ENCODE measurements around the gene MVB12A. TPM values are rescaled to one million over a fixed set of nuclear protein-coding genes. Genes with fewer than 3 reads are reported as not detected.

MVB12A gene
- total RNA-seq = 32.3 and 41.0 TPM in 2 replicates

DNA sequence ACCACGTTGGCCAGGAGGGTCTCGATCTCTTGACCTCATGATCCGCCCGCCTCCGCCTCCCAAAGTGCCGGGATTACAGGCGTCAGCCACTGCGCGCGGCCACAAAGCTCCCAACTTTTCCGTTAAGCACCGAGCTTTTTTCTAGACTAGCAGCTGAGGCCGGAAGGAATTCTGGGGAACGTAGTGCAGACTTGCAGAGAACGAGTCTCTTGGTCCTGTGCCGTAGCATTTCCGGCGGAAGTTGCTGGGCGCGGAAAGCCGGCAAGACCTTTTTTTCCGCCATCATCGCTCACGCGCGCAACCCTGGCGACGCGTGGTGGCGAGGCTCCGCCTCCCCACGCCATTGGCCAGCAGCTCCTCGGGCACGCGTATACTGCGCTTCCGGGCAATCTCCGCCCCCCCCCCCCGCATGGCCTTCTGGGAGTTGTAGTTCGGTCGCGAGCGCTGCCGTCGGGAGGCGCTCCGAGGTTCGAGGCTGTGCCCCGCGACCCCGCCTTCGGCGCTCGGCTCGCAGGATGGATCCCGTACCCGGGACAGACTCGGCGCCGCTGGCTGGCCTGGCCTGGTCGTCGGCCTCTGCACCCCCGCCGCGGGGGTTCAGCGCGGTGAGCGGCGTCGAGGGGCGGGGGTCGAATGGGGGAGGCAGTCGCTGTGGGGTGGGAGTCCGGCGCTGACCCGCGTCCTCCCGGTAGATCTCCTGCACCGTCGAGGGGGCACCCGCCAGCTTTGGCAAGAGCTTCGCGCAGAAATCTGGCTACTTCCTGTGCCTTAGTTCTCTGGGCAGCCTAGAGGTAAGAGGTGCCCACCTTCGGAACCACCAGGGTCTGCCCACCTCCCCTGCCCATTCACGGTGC is at the start of gene MVB12A:
MVB12A (plus strand) TSS at position 427 of the 854 bp plus-strand sequence; CDS start at position 516, 89 bp downstream.

DNA sequence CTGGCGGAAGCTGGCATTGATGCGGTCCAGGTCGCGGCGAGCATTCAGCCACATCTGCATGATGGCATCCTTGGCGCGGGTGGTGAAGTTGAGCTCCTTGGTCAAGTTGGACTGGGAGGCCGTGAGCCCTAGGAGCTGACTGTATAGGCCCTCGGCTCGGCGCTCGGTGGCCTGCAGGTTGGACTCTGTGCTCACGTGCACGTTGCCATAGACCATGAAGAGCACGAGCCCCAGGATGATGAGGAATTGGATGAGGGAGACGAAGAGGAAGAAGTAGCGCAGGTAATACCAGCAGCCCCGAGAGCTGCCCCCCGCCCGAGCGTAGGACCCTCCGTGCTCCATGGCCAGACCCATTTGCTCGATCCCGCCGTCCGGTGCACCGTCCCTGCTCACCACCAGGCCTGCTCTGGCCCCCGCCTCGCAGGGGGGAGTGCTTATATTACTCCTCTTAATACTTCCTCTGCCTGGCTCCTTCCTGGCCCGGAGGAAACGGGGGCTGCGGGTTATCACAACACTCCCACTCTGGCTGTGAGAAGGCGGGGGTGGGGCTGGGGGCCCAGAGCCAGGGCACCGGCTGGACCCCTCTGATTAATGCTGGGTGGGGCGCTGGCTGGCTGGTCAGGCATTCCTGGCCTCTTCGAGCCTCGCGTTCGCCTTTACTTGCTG is 42.8 kb upstream of the MVB12A start, which contains the start of gene PLVAP:
PLVAP (minus strand) TSS at position 408 of the 666 bp plus-strand sequence; CDS start at position 354, 54 bp downstream.

DNA sequence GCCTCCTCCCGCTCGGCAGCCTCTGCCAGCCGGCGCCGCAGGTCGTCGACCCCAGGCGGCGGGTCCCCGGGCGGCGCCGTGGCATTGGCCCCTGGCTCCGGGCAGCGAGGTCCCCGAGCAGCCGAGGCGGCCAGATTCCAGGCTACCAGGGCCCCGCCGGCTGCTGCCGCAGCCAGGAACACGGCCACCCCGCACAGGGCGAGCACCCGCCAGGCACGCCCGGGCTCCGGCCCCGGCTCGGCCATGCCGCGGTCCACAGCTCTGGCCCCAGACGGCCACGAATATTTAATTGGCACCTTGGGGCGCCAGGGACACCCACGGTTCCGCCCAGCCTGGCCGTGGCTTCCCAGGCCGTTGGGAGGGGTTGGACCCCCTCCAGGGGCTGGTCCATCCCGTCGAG is 25.9 kb upstream of the MVB12A start, which contains the start of gene CCDC194:
CCDC194 (minus strand) TSS at position 283 of the 400 bp plus-strand sequence; CDS start at position 245, 38 bp downstream.

DNA sequence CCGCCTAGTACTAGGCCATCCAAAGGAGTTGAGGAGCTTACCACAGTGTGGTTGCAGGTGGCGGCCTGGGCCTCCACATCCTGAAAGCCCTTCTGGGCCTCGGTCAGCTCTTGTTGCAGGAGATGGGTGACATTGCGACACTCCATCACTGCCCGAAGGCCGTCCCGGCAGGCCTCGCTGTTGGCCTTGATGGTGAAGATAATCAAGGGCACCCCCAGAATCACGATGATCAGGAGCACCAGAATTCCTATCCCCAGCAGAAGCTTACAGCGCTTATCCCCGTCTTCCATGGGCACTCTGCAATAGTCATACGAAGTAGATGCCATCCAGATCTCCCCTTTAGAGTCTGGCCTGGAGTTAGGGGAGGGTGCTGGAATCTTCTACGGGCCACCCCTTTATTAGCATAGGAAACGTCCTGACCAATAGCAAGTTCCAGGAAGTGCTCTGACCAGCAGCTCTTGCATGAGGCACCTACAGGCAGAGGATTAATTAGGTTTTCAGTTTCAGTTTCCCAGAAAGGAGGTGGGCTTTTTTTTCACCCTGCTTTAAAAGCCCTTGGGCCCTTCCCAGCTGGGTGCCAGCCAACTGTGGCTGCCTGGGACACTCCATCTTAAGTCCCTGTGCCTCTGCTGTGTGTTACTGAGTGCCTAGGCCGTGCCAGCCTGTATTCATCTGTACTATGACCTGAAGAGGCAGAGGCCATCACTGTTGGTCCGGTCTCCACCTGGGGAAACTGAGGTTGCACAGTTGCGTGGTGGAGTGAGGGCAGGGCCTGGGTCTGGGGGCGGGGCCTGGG is 14.4 kb upstream of the MVB12A start, which contains the start of gene BST2:
BST2 (minus strand) TSS at position 381 of the 796 bp plus-strand sequence; CDS start at position 326, 55 bp downstream.

DNA sequence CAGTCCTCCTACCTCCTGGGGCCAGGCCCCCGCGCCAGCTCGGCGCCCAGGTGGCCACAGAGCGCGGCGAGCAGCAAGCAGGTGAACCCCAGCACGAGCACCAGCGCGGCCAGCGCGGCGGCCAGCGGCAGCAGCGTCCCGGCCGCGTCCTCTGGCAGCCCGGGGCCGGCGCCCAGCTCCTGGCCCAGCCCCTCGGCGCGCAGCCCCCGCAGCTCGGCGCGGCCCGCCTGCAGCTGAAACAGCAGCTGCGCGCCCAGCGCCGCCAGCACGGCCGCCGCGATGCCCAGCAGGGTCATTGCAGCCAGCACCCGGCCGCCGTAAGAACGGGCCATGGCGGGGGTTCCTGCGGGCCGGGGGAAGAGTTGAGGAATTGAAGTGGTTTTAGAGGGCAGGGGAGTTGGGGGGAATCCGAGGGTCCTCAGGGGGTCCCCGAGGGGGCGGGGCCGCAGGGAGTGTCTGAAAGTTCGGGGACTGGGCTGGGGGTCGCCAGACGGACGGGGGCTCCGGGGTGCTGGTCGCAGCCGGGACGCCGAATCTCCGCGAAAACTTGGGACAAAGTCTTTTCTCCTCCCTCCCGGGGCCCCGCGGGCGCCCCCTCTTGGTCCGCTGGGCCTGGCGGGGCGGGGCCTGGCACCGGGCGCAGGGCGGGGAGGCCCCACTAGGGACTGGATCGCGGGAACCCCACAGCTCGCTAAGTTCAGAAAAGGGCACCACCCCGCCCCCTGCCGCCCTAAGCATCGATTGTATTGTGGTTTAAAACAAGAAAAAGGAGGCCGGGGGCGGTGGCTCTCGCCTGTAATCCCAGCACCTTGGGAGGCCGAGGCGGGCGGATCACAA is 28.5 kb downstream of the MVB12A start, which contains the start of gene TMEM221:
TMEM221 (minus strand) TSS at position 538 of the 837 bp plus-strand sequence; CDS start at position 332, 206 bp downstream.

DNA sequence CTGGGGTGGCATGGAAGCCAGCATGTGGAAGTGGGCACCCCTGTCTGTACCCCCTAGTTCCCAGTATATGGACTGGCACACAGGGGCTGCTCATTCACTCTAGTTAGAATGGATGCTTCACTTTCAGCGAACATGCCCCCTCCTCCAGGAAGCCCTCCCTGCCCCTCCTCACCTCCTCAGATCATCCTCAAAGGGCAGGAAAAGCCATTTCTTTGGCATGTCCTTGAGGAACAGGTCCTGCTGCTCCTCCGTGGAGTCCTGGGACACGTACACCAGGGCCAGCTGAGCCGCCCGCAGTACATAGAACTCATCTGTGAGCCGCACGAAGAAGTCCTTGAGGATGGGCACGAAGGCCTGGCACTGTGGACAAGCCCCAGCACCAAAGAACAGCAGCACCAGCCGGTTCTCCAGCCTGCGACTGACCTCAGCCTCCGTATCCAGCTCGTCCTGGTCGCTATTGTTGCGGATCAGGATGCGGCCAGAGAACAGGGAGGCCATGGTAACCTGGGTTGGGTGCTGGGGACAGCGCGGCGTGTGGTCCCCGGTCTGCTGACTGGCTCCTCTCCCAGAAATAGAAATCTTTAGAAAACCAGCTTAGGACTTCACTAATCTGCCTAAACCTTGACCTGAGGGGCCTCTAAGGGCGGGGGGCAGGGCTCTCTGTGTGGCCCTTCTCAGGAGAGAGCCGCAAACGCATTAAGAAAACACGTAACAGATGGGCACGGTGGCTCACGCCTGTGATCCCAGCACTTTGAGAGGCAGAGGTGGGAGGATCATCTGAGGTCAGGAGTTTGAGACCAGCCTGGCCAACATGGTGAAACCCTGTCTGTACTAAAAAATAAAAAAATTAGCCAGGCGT is 40.8 kb downstream of the MVB12A start, which contains the start of gene NXNL1:
NXNL1 (minus strand) TSS at position 555 of the 859 bp plus-strand sequence; CDS start at position 498, 57 bp downstream.

DNA sequence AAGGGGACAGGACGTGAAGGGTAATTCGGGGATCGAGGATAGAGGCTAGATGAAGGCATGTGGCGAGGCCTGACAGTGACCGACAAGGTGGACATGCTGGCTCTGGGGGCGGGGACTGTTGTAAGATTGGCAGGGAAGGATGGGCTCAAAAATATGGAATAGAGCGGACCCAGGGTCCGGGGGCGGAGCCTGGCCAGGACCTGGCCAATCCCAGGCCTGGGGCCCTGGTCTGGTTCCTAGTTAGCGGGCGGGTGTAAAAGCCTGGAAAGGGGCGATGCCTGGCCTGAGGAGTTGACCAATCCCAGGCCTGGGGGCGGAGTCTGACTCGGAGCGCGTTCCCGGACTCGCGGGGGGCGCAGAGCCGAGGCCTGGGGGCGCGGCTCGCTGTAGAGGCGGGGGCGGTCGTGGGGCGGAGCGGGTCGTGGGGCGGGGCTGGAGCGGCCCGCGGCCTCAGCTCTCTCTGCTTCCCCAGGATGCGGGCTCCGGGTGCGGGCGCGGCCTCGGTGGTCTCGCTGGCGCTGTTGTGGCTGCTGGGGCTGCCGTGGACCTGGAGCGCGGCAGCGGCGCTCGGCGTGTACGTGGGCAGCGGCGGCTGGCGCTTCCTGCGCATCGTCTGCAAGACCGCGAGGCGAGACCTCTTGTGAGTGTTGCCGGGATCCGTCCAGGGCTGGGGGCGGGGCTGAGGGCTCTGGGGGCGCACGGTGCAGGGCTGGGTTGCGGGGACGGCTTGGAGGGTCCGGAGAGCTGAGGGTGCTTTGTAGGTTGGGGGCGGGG is 50.4 kb downstream of the MVB12A start, which contains the start of gene SLC27A1:
SLC27A1 (plus strand) TSS at position 457 of the 774 bp plus-strand sequence; CDS start at position 474, 17 bp downstream.

Other genes with a start within 250 kb of the MVB12A start
- gene USE1, start 204.7 kb upstream of the MVB12A start, total RNA-seq = 16.6 and 19.0 TPM in 2 replicates
- gene OCEL1, start 193.8 kb upstream of the MVB12A start, total RNA-seq = 4.3 and 5.3 TPM in 2 replicates
- 44.4 and 54.9 TPM in 2 replicates for gene NR2F6, start 174.1 kb upstream of the MVB12A start, total RNA-seq
- gene USHBP1, start 155.3 kb upstream of the MVB12A start, total RNA-seq = 0.05 TPM in 1 of 2 replicates, not detected in the other
- gene BABAM1, start 152.6 kb upstream of the MVB12A start, total RNA-seq = 75.2 and 78.1 TPM in 2 replicates
- 0.51 and 0.59 TPM in 2 replicates for gene ANKLE1, start 138.1 kb upstream of the MVB12A start, total RNA-seq
- gene ABHD8, start 116.6 kb upstream of the MVB12A start, total RNA-seq = 11.6 and 14.0 TPM in 2 replicates
- 21.4 and 23.2 TPM in 2 replicates for gene MRPL34, start 114.2 kb upstream of the MVB12A start, total RNA-seq
- gene DDA1, start 110.5 kb upstream of the MVB12A start, total RNA-seq = 27.3 and 37.1 TPM in 2 replicates
- 4.5 and 7.6 TPM in 2 replicates for gene ANO8, start 85.2 kb upstream of the MVB12A start, total RNA-seq
- 17.2 and 17.4 TPM in 2 replicates for gene GTPBP3, start 82.5 kb upstream of the MVB12A start, total RNA-seq
- gene PLVAP, start 42.7 kb upstream of the MVB12A start, total RNA-seq = not detected in 2 replicates
- not detected in 2 replicates for gene CCDC194, start 25.9 kb upstream of the MVB12A start, total RNA-seq
- 0.92 and 4.5 TPM in 2 replicates for gene BST2, start 14.4 kb upstream of the MVB12A start, total RNA-seq
- under 0.01 TPM in 1 of 2 replicates, not detected in the other for gene TMEM221, start 28.6 kb downstream of the MVB12A start, total RNA-seq
- gene NXNL1, start 40.9 kb downstream of the MVB12A start, total RNA-seq = not detected in 2 replicates
- 17.4 and 17.8 TPM in 2 replicates for gene SLC27A1, start 50.5 kb downstream of the MVB12A start, total RNA-seq
- gene PGLS, start 91.6 kb downstream of the MVB12A start, total RNA-seq = 55.5 and 55.7 TPM in 2 replicates
- gene COLGALT1, start 135.6 kb downstream of the MVB12A start, total RNA-seq = 140 and 222 TPM in 2 replicates

Data from smooth muscle cell of the umbilical artery (primary cell).